Inflammatory macrophage treated with lipopolysaccharide for 4 hours (primary cell): ENCODE measurements around the gene ZDHHC11B.
A peak's percentile ranks its signal among the peaks of the same experiment; 100 is the strongest.
"Not testable (repeated sequence)": the region's sequence is repeated elsewhere in the genome, so short reads cannot be mapped to it uniquely, and the experiment has no call there.

Source experiments
- DNase-seq: peaks from one replicate; pipeline ENCODE4 v3.0.0-alpha.2; 2020

The ZDHHC11B gene, protein sequence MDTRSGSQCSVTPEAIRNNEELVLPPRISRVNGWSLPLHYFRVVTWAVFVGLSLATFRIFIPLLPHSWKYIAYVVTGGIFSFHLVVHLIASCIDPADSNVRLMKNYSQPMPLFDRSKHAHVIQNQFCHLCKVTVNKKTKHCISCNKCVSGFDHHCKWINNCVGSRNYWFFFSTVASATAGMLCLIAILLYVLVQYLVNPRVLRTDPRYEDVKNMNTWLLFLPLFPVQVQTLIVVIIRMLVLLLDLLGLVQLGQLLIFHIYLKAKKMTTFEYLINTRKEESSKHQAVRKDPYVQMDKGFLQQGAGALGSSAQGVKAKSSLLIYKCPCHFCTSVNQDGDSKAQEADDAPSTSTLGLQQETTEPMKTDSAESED

DNA sequence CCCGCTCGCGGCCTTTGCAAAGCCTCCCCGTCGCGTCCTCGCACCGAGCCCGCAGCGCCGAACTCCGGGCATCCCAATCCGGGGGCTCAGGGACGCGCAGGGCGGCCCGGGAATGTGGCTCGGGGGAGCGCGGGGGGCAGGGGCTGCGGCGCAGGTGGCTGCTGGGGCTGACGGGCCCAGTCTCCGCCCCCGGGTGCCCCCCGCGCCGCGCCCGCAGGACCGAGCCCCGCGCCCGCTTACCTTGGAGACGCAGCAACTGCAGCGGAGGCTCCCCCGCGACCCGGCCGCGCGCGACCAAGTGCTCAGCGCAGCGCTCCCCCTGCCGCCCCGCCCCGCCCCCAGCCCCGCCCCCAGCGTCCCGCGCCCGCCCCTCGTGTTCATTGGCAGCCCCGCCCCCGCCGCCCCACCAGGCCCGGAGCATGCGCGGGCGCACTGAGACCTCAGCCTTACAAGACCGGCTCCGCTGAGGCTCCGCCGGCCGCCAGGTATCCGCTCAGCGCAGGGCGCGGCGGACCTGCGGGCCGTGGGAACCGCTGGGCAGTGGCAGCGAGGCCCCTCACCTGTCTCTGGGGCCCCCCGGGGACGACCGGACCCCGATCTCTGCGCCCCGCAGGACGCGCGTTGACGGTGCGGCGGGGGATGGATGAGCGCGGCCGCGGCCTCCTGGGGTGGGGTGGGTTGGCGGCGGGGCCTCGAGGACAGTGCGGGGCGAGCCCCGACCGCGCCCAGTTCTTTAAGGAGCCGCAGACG lies at the start of gene ZDHHC11B:
Gene ZDHHC11B (minus strand): TSS at position 302 of the 750 bp plus-strand sequence. CDS start 17,810 bp downstream, outside the sequence.
- DNase-seq = peak; percentile 54

DNA sequence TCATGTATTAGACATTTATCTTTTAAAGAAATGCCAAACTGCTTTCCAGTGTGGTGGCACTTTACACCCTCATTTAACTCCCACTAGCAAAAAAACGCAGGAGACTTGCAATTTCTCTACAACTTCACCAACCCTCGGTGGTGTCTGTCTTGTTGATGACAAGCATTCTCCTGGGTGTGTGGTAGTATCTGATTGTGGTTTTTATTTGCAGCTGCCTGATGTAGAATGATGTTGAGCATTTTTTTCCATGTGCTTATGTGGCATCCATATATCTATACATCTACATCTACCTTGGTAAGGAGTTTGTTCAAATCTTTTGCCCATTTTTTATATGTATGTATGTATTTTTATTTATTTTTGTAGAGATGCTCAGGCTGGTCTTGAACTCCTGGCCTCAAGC lies 49.5 kb upstream of the ZDHHC11B start:
- DNase-seq = not testable (repeated sequence)

- DNase-seq = not testable (repeated sequence)
Measured at GRCh38 chr5:828194-828593, 43.7 kb upstream of the ZDHHC11B start.

DNA sequence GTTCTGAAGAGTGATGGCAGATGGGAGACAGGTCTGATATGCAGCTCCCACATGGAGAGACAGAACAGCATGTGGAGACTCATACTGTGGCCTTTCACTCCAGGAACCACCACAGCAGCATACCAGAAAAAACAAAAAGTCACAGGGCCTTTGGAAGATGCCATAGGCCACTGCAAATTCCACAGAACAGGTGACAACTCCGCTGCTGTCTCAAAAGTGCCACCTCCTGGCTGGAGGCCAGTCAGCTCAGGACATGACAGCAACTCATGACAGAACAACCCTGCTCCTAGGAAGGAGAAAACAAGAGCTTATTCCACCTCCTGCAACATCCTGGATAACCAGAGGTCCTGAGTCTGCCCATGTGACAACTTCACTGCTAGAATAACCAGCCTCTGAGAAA lies 41.0 kb upstream of the ZDHHC11B start:
- DNase-seq = not testable (repeated sequence)

DNA sequence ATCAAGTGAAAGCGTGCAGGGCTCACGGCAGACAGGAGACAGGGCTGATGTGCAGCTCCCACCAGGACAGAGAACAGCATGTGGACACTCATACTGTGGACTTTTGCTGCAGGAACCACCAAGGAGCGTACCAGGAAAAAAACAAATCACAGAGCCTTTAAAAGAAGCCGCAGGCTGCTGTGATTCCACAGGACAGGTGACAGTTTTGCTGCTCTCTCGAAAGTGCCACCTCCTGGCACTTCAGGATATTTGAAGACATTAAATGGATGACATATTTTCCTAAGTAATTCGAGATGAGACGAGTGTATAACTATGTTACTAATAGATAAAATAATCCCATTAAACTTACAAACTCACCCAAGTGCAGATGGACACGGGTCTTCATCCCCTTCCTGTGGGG lies 37.0 kb upstream of the ZDHHC11B start:
- no peak for DNase-seq

DNA sequence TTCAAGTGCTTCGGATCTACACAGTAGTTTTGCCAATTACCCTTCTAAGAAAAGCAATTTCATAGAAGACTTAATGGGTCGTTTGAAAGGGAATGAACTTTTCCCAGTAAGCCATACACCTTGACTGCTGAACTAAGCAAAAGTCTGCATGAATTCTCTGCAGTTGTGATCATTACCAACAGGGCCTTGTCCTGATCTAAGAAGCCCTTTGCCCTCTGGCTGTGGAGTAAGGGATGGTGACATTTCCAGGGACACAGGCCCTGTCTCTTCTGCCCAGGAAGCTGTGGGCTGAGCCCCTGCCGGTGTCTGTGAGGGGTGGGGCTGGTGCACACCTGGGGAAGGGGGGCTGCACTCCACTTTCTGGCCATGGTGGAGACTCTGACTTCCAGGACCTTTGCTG lies 35.7 kb upstream of the ZDHHC11B start:
- DNase-seq = no peak

DNA sequence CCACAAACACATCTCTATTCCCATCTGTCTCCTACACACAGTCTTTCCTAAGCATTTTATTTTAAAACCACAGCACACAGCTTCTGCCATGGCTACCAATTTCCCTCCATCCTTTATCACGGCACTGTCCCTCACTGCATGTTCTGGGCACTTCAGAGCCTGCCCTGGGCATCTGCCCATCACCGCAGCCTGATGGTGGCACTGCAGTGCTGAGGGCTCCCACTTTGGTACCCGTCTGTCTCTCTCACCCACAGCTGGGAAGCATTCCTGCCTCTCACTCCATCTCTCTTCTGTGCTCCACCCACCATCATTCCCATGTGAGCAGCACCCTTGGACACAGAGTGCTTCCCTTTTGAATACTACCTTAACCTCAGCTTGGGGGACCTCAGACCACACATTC lies 34.5 kb upstream of the ZDHHC11B start:
- no peak for DNase-seq

DNA sequence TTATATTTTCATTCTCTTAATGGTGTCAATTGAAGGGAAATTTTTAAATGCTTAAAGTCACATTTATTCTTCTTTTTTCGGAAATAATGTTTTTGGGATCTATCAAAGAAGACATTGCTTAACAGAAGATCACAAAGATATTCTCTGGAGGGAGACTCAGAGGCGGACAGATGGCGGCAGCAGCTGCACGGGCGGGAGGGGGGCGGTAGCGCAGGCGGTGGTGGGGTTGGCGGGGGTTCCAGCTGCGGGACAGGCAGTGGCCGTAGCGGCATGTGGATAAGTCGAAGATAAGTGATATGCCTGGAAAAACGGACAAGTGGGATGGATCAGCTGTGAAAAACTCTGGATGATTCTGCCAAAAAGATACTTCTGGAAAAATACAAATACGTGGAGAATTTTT lies 31.6 kb upstream of the ZDHHC11B start:
- no peak for DNase-seq

DNA sequence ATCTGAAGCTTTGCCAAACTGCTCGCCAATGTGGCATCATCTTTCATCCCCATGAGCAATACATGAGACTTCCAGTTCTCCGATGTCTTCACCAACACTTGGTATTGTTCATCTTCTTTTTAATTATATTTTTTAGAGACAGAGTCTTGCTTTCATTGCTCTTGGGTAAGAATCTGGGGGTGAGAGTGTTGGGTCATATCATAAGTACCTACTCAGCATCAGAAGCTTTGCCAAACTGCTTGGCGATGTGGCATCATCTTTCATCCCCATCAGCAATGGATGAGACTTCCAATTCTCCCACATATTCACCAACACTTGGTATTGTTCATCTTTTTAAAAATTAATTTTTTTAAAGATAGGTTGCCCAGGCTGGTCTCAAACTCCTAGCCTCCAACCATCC lies 30.9 kb upstream of the ZDHHC11B start:
- no peak for DNase-seq

DNA sequence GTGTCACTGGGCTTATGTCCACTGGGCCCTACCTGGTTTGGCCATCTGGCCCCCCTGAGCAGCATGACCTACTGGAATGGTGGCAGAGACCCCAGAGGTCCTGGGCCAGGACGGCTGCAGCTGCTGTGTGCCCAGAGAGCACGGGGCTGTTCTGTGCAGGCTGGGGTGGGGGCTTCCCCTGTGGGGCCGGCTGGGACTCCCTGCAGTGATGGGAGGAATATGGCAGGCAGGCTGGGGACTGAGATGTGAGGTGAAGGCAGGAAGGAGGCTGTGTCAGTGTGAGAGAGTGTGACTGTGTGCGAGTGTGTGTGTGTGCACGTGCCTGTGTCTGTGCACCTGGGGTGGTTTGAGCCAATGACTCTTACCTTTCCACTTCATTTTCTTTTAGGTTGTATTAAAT lies 29.0 kb upstream of the ZDHHC11B start:
- DNase-seq = not testable (repeated sequence)

DNA sequence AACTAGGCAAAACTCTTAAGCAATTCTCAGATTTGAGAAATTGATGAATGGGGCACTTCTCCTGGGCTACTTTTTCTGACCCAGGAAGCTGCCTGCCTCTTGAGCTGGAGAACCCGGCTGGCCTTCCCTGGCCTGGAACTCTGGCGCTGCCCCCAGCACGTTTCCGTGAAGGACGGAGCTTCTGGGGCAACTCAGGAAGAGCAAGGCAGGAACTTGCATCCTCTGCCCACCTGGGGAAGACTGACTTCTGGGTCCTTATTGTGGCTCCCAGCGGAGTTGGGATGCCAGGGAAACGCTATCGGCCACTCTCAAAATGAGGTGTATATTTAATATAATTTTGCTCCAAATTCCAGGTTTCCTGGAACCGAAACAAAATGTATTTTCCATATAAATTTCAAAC lies 26.9 kb upstream of the ZDHHC11B start:
- DNase-seq = not testable (repeated sequence)

DNA sequence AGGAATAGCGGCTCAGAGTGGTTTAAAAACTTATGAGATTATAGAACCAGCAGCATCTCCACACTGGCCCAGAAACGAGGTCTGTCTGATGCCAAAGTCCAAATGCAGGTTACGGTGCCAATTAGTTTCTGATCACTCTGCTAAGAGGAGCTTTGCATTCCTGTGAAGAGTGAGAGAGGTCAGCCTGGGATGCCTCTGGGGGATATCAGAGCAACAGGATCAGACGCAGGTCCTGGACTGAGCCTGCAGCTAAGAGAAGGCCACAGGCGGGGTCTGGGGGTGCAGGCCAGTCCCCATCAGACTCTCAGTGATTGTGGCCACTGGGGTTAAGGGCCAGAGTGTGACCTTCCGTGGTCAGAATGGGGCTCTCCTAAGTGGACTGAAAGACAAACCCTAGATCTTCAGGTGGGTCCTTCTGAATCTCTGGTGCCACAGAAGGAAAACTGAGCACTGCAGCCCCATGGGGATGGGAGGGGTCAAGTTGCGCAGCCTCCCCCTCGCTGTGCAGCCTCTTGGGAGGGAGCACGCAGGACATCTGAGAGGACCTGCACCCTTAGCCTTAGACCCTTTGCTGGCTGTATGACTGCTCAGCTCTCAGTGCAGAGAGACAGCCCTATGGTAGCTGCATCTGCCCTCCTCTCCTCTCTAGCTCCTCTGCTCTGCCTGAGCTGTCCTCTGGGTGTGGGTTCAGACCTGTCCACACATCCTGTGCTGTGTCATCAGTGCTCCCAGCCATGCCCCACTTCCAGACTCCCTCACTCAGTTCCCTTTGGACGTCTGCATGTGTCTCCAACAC lies 23.4 kb upstream of the ZDHHC11B start:
- not testable (repeated sequence) for DNase-seq

GRCh38 chr5:801472-801871 lies 16.9 kb upstream of the ZDHHC11B start:
- DNase-seq = no peak

DNA sequence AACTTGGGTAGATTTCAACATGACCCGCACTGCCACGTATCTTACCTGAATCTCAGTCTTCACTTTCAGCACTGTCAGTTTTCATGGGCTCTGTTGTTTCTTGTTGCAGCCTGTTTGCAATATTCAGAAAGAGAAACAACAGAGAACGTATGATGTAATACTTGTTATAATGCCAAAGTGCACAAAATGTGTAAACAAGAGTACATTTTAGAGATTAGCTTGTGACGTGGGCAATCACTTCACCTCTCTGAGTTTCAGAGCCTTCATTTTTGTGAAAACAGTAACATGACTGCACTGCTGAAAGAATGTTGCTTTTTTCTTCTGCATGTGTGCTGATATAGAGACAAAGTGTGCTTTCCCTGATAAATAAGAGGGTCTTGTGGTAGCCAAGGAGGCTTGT lies 16.5 kb upstream of the ZDHHC11B start:
- DNase-seq = not testable (repeated sequence)

DNA sequence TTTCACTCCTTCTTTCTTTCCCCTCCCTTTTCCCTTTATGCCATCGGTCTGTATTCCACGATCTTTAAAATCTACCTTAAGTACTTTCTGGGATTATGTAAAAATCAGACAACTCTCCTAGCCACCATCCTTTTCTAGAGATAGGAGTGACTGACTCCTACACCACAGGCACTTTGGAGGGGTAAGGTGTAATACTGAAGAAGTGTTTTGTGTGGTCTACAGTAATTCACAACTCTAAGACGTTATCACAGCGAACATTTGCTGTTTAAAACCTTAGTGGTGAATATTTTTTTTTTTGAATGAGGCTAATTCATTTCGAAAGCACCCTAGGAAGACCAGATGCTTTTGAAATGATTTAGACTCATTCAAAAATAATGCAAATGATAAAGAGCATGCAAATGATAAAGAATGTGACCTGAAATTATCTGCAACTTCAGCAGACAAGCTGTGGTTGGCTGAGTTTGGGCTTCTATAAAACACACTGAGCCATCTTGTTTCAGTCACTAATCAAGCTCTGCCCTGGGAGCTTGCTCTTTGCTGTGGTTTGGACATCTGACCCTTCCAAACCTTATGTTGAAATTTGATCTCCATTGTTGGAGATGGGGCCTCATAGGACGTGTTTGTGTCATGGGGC lies 14.1 kb upstream of the ZDHHC11B start:
- not testable (repeated sequence) for DNase-seq

- not testable (repeated sequence) for DNase-seq
Measured at GRCh38 chr5:797986-798385, 13.5 kb upstream of the ZDHHC11B start.

DNA sequence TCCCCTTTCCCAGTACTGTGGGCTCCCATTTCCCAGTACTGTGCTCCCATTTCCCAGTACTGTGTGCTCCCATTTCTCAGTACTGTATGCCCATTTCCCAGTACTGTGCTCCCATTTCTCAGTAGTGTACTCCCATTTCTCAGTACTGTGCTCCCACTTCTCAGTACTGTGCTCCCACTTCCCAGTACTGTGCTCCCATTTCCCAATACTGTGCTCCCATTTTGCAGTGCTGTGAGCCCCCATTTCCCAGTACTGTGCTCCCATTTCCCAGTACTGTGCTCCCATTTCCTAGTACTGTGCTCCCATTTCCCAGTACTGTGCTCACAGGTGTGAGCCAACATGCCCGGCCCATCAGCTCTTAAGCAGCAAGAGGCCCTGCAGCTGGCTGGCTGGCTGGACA lies 11.3 kb upstream of the ZDHHC11B start:
- DNase-seq = not testable (repeated sequence)

GRCh38 chr5:794948-795347 lies 10.4 kb upstream of the ZDHHC11B start:
- DNase-seq = not testable (repeated sequence)

GRCh38 chr5:788703-789102 lies 4.2 kb upstream of the ZDHHC11B start:
- DNase-seq = not testable (repeated sequence)

DNA sequence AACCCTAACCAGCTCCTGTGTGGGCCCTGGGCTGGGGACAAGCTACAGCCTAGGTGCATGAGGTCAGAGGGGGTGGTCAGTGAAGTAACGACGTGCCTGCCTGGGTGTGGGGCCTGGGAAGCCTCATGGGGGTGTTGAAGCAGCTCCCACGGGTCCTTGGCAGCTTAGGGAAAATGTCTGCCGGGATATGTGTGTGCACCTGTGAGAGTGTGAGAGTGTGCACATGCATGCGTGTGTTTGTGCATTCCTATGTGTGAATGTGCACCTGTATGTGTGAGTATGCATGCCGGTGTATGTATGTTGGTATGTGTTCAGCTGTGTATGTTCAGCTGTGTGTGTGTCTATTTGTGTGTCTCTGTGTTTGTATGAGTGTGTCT lies 3.3 kb upstream of the ZDHHC11B start:
- not testable (repeated sequence) for DNase-seq

DNA sequence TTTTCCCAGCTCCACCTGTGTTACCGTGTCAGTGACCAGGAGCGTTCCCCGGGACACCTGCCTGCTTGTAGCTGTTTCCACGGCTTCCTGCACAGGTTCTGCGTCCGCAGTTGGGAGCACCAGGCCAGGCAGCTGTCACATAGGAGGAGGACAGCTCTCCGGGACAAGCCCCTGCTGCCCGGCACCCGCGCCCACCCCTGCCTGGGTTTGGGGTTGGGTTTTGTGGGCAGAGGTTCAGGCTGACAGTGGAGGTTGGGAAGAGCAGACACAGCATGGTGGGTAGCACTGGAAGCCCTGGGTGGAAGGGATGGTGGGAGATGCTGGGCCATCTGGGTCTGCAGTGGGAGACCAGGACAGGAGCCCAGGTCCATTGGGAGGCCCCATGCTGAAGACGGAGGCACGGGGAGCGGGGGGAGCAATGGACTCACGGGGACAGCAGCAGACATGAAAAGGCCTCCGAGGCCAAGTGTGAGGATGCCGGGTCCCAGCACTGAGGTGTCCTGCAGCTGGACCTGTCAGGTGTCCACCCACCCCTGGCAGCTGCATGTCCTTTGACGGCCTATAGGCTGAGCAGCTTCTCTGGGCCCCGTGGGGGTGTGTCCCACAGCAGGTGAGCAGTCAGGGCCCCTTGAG lies 2.8 kb upstream of the ZDHHC11B start:
- not testable (repeated sequence) for DNase-seq

DNA sequence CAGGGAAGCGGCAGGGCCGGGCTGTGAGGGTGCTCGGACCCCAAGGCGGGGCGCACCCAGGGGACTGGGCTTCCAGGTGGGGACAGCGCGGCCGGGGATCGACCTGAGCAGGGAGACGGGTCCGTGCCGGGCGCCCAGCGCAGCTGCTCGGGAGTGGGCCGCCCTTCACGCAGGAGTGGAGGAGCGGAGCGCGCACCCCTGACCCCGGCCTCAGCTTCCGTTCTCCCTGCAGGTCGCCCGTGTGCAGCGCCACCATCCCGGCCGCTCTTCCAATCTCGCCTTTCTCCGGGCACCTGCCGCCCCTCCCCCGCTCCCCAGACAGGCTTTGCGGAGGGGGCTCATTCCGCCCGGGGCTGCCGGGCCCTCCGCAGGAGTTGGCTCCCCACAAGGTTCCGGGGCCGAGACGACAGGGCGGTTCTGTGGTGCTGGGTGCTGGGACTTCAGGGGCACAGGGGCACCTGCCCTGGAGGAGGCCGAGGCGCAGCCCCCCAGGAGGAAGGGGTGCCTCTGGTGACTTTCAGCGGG lies 714 bp upstream of the ZDHHC11B start:
- DNase-seq = not testable (repeated sequence)
